IMR-90 (cell line): ENCODE measurements around the gene RAB11FIP3. TPM values are rescaled to one million over a fixed set of nuclear protein-coding genes. Genes with fewer than 3 reads are reported as not detected.

Experiments
- ATAC-seq: fragments of 200-7000 bp; cut with Tn5 transposase; 2 replicates; pipeline ENCODE4 v1.9.1; 2020; ENCODE audit warnings: low read depth, mild to moderate bottlenecking, moderate library complexity
- BruUV-seq: library from RNA; stranded (reverse); fragments of 400-500 nt; replicated peaks from 2 replicates; lab custom pipeline; 2021; lab: Mats Ljungman, UMichigan
- CTCF ChIA-PET: fragments of 300-600 bp; formaldehyde crosslinking; extraction: SDS; loops from one replicate; lab custom pipeline; 2021; ENCODE audit warnings: antibody characterized with exemption; lab: Yijun Ruan, JAX
- POLR2A ChIA-PET: fragments of 300-600 bp; sonication (Branson Sonifier 250); formaldehyde crosslinking; loops from one replicate; lab custom pipeline; 2022; ENCODE audit warnings: antibody characterized with exemption; ENCODE audit not compliant: unreplicated experiment; lab: Charles Lee
- DNase-seq: peaks from one replicate; pipeline ENCODE4 v3.0.0; 2013
- H2AFZ ChIP-seq: replicated peaks from 2 replicates; pipeline ENCODE3; 2013; ENCODE audit warnings: low read length, mild to moderate bottlenecking; ENCODE audit not compliant: poor library complexity
- H2AK5ac ChIP-seq: 2 replicates; pipeline ENCODE4 v1.6.1; 2013; ENCODE audit warnings: low read depth, low read length, inconsistent platforms
- H2AK9ac ChIP-seq: replicated peaks from 2 replicates; pipeline ENCODE3; 2013; ENCODE audit warnings: mild to moderate bottlenecking, low read depth, low read length, moderate library complexity; ENCODE audit not compliant: poor library complexity
- H2BK120ac ChIP-seq: 2 replicates; pipeline ENCODE4 v1.6.1; 2013; ENCODE audit warnings: low read depth, low read length, inconsistent platforms
- H2BK15ac ChIP-seq: 3 replicates; pipeline ENCODE4 v1.6.1; 2013; ENCODE audit warnings: low read depth, low read length, inconsistent platforms
- H2BK20ac ChIP-seq: 2 replicates; pipeline ENCODE4 v1.6.1; 2013; ENCODE audit warnings: low read depth, mild to moderate bottlenecking, inconsistent platforms, low read length, moderate library complexity
- H2BK5ac ChIP-seq: 2 replicates; pipeline ENCODE4 v1.6.1; 2013; ENCODE audit warnings: mild to moderate bottlenecking, low read depth, low read length, inconsistent platforms; ENCODE audit not compliant: poor library complexity, severe bottlenecking
- H3K14ac ChIP-seq: replicated peaks from 2 replicates; pipeline ENCODE4 v1.6.1; 2013; ENCODE audit warnings: low read depth, low read length, inconsistent platforms
- H3K18ac ChIP-seq: 2 replicates; pipeline ENCODE4 v1.6.1; 2013; ENCODE audit warnings: low read depth, low read length, control low read depth
- H3K23ac ChIP-seq: 2 replicates; pipeline ENCODE4 v1.6.1; 2013; ENCODE audit warnings: low read depth, low read length, inconsistent platforms
- H3K27ac ChIP-seq: 2 replicates; pipeline ENCODE4 v1.5.1; 2013; ENCODE audit warnings: mild to moderate bottlenecking, control low read depth, low read length; ENCODE audit not compliant: insufficient read depth
- H3K27me3 ChIP-seq: 2 replicates; pipeline ENCODE4 v1.6.1; 2013; ENCODE audit warnings: low read length; ENCODE audit not compliant: control insufficient read depth, insufficient read depth
- H3K36me3 ChIP-seq: 2 replicates; pipeline ENCODE4 v1.6.1; 2013; ENCODE audit warnings: low read length, mixed read lengths; ENCODE audit not compliant: control insufficient read depth, insufficient read depth
- H3K4ac ChIP-seq: 2 replicates; pipeline ENCODE4 v1.6.1; 2013; ENCODE audit warnings: low read depth, low read length, inconsistent platforms
- H3K4me1 ChIP-seq: 2 replicates; pipeline ENCODE4 v1.6.1; 2013; ENCODE audit warnings: low read length, mixed read lengths; ENCODE audit not compliant: control insufficient read depth, insufficient read depth
- H3K4me2 ChIP-seq: 2 replicates; pipeline ENCODE4 v1.6.1; 2013; ENCODE audit warnings: low read depth, mild to moderate bottlenecking, control low read depth, low read length, moderate library complexity
- H3K4me3 ChIP-seq: 2 replicates; pipeline ENCODE4 v1.5.1; 2013; ENCODE audit warnings: low read depth, mild to moderate bottlenecking, control low read depth, low read length, moderate library complexity; ENCODE audit not compliant: insufficient read depth
- H3K56ac ChIP-seq: 2 replicates; pipeline ENCODE4 v1.6.1; 2013; ENCODE audit warnings: low read length, inconsistent platforms; ENCODE audit not compliant: insufficient read depth; ENCODE audit errors: extremely low read depth
- H3K79me1 ChIP-seq, 2 experiments: 2 replicates each; pipeline ENCODE4 v1.6.1; 2013; ENCODE audit warnings: low read length in 2 of 2, inconsistent platforms in 1 of 2, low read depth in 1 of 2
- H3K9ac ChIP-seq: 2 replicates; pipeline ENCODE4 v1.6.1; 2013; ENCODE audit warnings: low read depth, low read length, control low read depth
- H3K9me1 ChIP-seq: 2 replicates; pipeline ENCODE4 v1.6.1; 2013; ENCODE audit warnings: low read length, inconsistent platforms; ENCODE audit not compliant: insufficient read depth
- H3K9me3 ChIP-seq: 2 replicates; pipeline ENCODE4 v1.6.1; 2013; ENCODE audit warnings: low read length; ENCODE audit not compliant: control insufficient read depth, insufficient read depth
- H4K20me1 ChIP-seq: 2 replicates; pipeline ENCODE4 v1.6.1; 2013; ENCODE audit warnings: low read length, inconsistent platforms; ENCODE audit not compliant: insufficient read depth
- H4K5ac ChIP-seq: 2 replicates; pipeline ENCODE4 v1.6.1; 2013; ENCODE audit warnings: mild to moderate bottlenecking, low read depth, low read length, control low read depth
- H4K8ac ChIP-seq, 2 experiments: 2 replicates each; pipeline ENCODE4 v1.6.1; 2013; ENCODE audit warnings: low read depth in 2 of 2, low read length in 2 of 2, control low read depth in 1 of 2, inconsistent platforms in 1 of 2
- H4K91ac ChIP-seq: 2 replicates; pipeline ENCODE4 v1.6.1; 2013; ENCODE audit warnings: low read depth, low read length, inconsistent platforms; ENCODE audit not compliant: insufficient read depth
- BHLHE40 ChIP-seq: fragments of 150-350 bp; IDR thresholded peaks from 2 replicates; pipeline ENCODE4 v1.6.1; 2016; ENCODE audit warnings: mild to moderate bottlenecking, low read depth, low read length
- CEBPB ChIP-seq: IDR thresholded peaks from 2 replicates; pipeline ENCODE4 v1.6.1; 2012; ENCODE audit warnings: low read depth, low read length, improper control_type of control experiment
- CHD1 ChIP-seq: IDR thresholded peaks from 2 replicates; pipeline ENCODE4 v1.6.1; 2012; ENCODE audit warnings: low read depth, low read length, improper control_type of control experiment
- CTCF ChIP-seq: conservative IDR thresholded peaks from 2 replicates; pipeline ENCODE4 v1.5.1; 2012; ENCODE audit warnings: mild to moderate bottlenecking, low read depth, low read length, improper control_type of control experiment
- ELK1 ChIP-seq: fragments of 150-350 bp; IDR thresholded peaks from 2 replicates; pipeline ENCODE4 v1.6.1; 2016; ENCODE audit warnings: low read depth, mild to moderate bottlenecking, low read length, moderate library complexity, borderline replicate concordance
- FOS ChIP-seq: fragments of 150-350 bp; IDR thresholded peaks from 2 replicates; pipeline ENCODE4 v1.6.1; 2016; ENCODE audit warnings: low read depth, low read length
- MAFK ChIP-seq: IDR thresholded peaks from 2 replicates; pipeline ENCODE4 v1.6.1; 2012; ENCODE audit warnings: low read depth, low read length, improper control_type of control experiment
- MAZ ChIP-seq: IDR thresholded peaks from 2 replicates; pipeline ENCODE4 v1.6.1; 2012; ENCODE audit warnings: low read depth, mild to moderate bottlenecking, low read length, improper control_type of control experiment, moderate library complexity, borderline replicate concordance
- MXI1 ChIP-seq: IDR thresholded peaks from 2 replicates; pipeline ENCODE4 v1.6.1; 2012; ENCODE audit warnings: low read depth, mild to moderate bottlenecking, low read length, moderate library complexity, borderline replicate concordance
- POLR2A ChIP-seq: IDR thresholded peaks from 2 replicates; pipeline ENCODE4 v1.6.1; 2012; ENCODE audit warnings: mild to moderate bottlenecking, low read depth, low read length
- RAD21 ChIP-seq: IDR thresholded peaks from 2 replicates; pipeline ENCODE4 v1.6.1; 2012; ENCODE audit warnings: low read length, improper control_type of control experiment
- RCOR1 ChIP-seq: IDR thresholded peaks from 2 replicates; pipeline ENCODE4 v1.6.1; 2012; ENCODE audit warnings: mild to moderate bottlenecking, low read length, improper control_type of control experiment; ENCODE audit not compliant: insufficient replicate concordance
- RFX5 ChIP-seq: IDR thresholded peaks from 2 replicates; pipeline ENCODE4 v1.8.0; 2012; ENCODE audit warnings: low read depth, mild to moderate bottlenecking, low read length, moderate library complexity
- SMC3 ChIP-seq: fragments of 150-350 bp; IDR thresholded peaks from 2 replicates; pipeline ENCODE4 v1.6.1; 2016; ENCODE audit warnings: low read depth, mild to moderate bottlenecking, antibody characterized with exemption, low read length, moderate library complexity
- USF2 ChIP-seq: fragments of 150-350 bp; IDR thresholded peaks from 2 replicates; pipeline ENCODE4 v1.6.1; 2017; ENCODE audit warnings: mild to moderate bottlenecking, antibody characterized with exemption, low read length, low read depth
- WGBS, 2 experiments: methylation state at CpG; one replicate each; pipeline versions ENCODE4 v1.1.5 to v1.1.7; 2013; ENCODE audit warnings: missing lambda C conversion rate in 2 of 2; ENCODE audit not compliant: insufficient read length in 1 of 2; ENCODE audit errors: extremely low coverage in 2 of 2; 5-methylcytosine and 5-hydroxymethylcytosine counted together
- dilution Hi-C: fragments of 300-500 bp; cut with HindIII; formaldehyde crosslinking; loops from one replicate; pipeline ENCODE4 v1.14.3; 2018; ENCODE audit warnings: low sequenced_read_pairs; ENCODE audit not compliant: unreplicated experiment
- in situ Hi-C: fragments of 300-500 bp; cut with MboI; formaldehyde crosslinking; loops from 3 replicates; pipeline ENCODE4 v1.14.3; 2019; ENCODE audit warnings: low sequenced_read_pairs, inconsistent platforms, mixed read lengths
- intact Hi-C: fragments of 100-400 bp; cut with micrococcal nuclease; formaldehyde crosslinking; loops from 2 replicates; pipeline ENCODE4 v1.10.0; 2022
- polyA plus RNA-seq, 3 experiments: library from polyadenylated mRNA; depleted of rRNA; stranded (reverse); fragments of >200 nt; gene quantifications; 2 replicates each; pipeline ENCODE4 v1.2.3, GENCODE V29; 2012; ENCODE audit warnings: low replicate concordance in 1 of 3
- total RNA-seq: library from RNA; depleted of rRNA; stranded (reverse); fragments of >200 nt; gene quantifications from 2 replicates; pipeline ENCODE4 v1.2.3, GENCODE V29; 2012

The RAB11FIP3 gene
- total and polyA plus RNA-seq, 2 of the 4 experiments (the other 2 are of a cell fraction): 7.5 to 22.5 TPM

- Histone ChIP-seq H4K8ac (no peak overlapping the region), H4K20me1 (peaks cover 4% of the 10 kb centered on the region; the same call in 1 of the 2 replicates), H2BK15ac (no peak overlapping the region), H2AK5ac (no peak overlapping the region), H4K91ac (no peak overlapping the region), H3K4ac (no peak overlapping the region), H3K9me3 (no peaks in the 10 kb centered on the region), H2BK120ac (no peak overlapping the region), H2BK20ac (no peak overlapping the region), H3K9me1 (no peaks in the 10 kb centered on the region), H3K4me1 (0 out of 2 replicates have a peak, but pooled peaks cover 3% of the 10 kb centered on the region), H3K56ac (no peak overlapping the region), H2AFZ (no peak overlapping the region), H3K4me3 (no peak overlapping the region), H3K14ac (no peak overlapping the region), H3K4me2 (no peak overlapping the region), H3K23ac (no peak overlapping the region), H3K18ac (no peak overlapping the region), H2BK5ac (no peak overlapping the region), H3K36me3 (peaks cover 31% of the 10 kb centered on the region), H3K79me1 (peaks cover 0 to 3% of the 10 kb centered on the region in 2 experiments; a peak in 1 of 4 replicates), H2AK9ac (no peak overlapping the region), H3K9ac (no peak overlapping the region), H3K27me3 (no peaks in the 10 kb centered on the region), H3K27ac (no peak overlapping the region), H4K5ac (no peak overlapping the region)
- ChIA-PET POLR2A (no interaction called here), CTCF (no interaction called here)
- BruUV-seq: no TSS peak
- 98% methylated on average over 10 of the region's 35 CpGs; no CpG with 5 or more reads in 1 of the 2 experiments for WGBS, 2 experiments
- intact Hi-C loops (no loop called here), dilution Hi-C loops (no loop called here), in situ Hi-C loops (no loop called here)
- no peak for ATAC-seq
- TF ChIP-seq USF2 (no peak), RAD21 (no peak), ELK1 (no peak), CHD1 (no peak), CEBPB (no peak), POLR2A (no peak), RCOR1 (no peak), RFX5 (no peak), BHLHE40 (no peak), SMC3 (no peak), MAZ (no peak), FOS (no peak), MAFK (no peak), CTCF (no peak), MXI1 (no peak)
- DNase-seq: no peak
These were observed 126.7 kb downstream of the RAB11FIP3 start for GRCh38 chr16:552171-552570.
